ENCODE data around the gene CAMK1G. TPM values are rescaled to one million over a fixed set of nuclear protein-coding genes. Genes with fewer than 3 reads are reported as not detected.

CAMK1G gene
- total RNA-seq, 1 experiment from 2014 or later: not detected

DNA sequence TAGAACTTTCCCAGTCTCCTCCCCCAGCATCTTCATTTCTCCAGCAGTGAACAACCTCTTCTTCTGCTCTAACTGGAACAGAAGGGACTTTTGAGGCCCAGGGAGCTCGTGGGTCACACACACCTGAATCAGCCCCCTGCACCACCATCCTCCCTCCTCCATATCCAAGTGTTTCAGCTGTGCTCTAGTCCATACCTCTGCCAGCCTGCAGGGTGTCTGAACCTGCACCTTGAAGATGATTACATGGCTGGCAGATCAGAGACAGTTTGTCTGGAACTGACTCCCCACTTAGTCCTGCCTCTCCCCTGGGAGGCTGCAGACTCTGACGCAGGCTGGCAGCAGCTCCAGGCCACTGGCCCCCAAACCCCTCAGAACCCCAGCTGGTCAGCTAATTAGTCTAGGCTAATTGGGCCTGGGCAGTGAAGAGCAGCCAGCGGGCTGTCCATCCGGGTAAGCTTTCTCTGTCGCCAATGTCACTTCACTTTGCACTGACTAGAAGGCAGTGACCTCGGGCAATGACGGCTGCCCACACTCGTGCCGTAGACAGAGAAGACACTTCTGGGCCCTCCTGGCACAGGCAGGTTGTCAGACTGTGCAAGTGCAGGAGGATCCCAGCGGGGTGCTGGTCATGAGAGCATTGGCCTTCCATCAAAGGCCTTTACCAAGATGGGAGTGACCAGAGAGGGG, 12.2 kb downstream of the CAMK1G start:
- intact Hi-C loops (cut with micrococcal nuclease): no loop called here
- POLR2A ChIA-PET: no interaction called here
- ATAC-seq: peak; percentile 50; the same call in 1 of the 2 replicates

More for the DNA sequence above, 12.2 kb downstream of the CAMK1G start:
- ChIA-PET RAD21 (ENCODE audit: low non-redundant PET in 1 of 2, low total read pairs in 2 of 2, uncharacterized antibody in 2 of 2, unreplicated experiment in 2 of 2) (no interaction called here), CTCF (no interaction called here)
- TF ChIP-seq POLR2AphosphoS5 (IDR thresholded peaks at IDR 0.05; ENCODE audit: low read depth, low read length) (no peak), RAD21 (IDR thresholded peaks at IDR 0.05; ENCODE audit: low read depth) (no peak), CEBPB (IDR thresholded peaks at IDR 0.05; ENCODE audit: low read depth) (no peak), ZFX (IDR thresholded peaks at IDR 0.05) (no peak), CBX3 (IDR thresholded peaks at IDR 0.05; ENCODE audit: low read depth) (no peak), TCF7L2 (IDR thresholded peaks at IDR 0.05; ENCODE audit: borderline replicate concordance, extremely low read depth, insufficient read depth, insufficient read length) (no peak), YY1 (IDR thresholded peaks at IDR 0.05; ENCODE audit: extremely low read depth, insufficient replicate concordance, low read depth, low read length) (no peak), ELF1 (IDR thresholded peaks at IDR 0.05; ENCODE audit: borderline replicate concordance, low read depth) (no peak), EGR1 (IDR thresholded peaks at IDR 0.05; ENCODE audit: low read depth) (no peak), ZNF274 (IDR thresholded peaks at IDR 0.05; ENCODE audit: low read depth, low read length) (no peak), SP1 (IDR thresholded peaks at IDR 0.05; ENCODE audit: low read depth) (no peak)
- TF ChIP-seq, protein P1, sequence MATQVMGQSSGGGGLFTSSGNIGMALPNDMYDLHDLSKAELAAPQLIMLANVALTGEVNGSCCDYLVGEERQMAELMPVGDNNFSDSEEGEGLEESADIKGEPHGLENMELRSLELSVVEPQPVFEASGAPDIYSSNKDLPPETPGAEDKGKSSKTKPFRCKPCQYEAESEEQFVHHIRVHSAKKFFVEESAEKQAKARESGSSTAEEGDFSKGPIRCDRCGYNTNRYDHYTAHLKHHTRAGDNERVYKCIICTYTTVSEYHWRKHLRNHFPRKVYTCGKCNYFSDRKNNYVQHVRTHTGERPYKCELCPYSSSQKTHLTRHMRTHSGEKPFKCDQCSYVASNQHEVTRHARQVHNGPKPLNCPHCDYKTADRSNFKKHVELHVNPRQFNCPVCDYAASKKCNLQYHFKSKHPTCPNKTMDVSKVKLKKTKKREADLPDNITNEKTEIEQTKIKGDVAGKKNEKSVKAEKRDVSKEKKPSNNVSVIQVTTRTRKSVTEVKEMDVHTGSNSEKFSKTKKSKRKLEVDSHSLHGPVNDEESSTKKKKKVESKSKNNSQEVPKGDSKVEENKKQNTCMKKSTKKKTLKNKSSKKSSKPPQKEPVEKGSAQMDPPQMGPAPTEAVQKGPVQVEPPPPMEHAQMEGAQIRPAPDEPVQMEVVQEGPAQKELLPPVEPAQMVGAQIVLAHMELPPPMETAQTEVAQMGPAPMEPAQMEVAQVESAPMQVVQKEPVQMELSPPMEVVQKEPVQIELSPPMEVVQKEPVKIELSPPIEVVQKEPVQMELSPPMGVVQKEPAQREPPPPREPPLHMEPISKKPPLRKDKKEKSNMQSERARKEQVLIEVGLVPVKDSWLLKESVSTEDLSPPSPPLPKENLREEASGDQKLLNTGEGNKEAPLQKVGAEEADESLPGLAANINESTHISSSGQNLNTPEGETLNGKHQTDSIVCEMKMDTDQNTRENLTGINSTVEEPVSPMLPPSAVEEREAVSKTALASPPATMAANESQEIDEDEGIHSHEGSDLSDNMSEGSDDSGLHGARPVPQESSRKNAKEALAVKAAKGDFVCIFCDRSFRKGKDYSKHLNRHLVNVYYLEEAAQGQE (IDR thresholded peaks at IDR 0.05; ENCODE audit: low read depth): no peak
- TF ChIP-seq, protein P2, sequence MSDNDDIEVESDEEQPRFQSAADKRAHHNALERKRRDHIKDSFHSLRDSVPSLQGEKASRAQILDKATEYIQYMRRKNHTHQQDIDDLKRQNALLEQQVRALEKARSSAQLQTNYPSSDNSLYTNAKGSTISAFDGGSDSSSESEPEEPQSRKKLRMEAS (IDR thresholded peaks at IDR 0.05): no peak
- TF ChIP-seq, protein P3, sequence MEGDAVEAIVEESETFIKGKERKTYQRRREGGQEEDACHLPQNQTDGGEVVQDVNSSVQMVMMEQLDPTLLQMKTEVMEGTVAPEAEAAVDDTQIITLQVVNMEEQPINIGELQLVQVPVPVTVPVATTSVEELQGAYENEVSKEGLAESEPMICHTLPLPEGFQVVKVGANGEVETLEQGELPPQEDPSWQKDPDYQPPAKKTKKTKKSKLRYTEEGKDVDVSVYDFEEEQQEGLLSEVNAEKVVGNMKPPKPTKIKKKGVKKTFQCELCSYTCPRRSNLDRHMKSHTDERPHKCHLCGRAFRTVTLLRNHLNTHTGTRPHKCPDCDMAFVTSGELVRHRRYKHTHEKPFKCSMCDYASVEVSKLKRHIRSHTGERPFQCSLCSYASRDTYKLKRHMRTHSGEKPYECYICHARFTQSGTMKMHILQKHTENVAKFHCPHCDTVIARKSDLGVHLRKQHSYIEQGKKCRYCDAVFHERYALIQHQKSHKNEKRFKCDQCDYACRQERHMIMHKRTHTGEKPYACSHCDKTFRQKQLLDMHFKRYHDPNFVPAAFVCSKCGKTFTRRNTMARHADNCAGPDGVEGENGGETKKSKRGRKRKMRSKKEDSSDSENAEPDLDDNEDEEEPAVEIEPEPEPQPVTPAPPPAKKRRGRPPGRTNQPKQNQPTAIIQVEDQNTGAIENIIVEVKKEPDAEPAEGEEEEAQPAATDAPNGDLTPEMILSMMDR (IDR thresholded peaks at IDR 0.05 in 2 of 3, conservative IDR thresholded peaks at IDR 0.05 in 1 of 3; ENCODE audit: borderline replicate concordance in 1 of 3, insufficient read depth in 1 of 3, low read depth in 2 of 3, low read length in 2 of 3): no peak
- Histone ChIP-seq H3K9me2 (ENCODE audit: insufficient read depth) (no peaks in the 10 kb centered on the region), H3K79me2 (ENCODE audit: insufficient read depth, low read length) (no peaks in the 10 kb centered on the region), H3K4me3 (replicated peaks in 1 of 2; ENCODE audit: low read depth in 1 of 2, low read length in 2 of 2) (no peak overlapping the region), H3K4me1 (ENCODE audit: control insufficient read depth in 1 of 2, insufficient read depth in 2 of 2, low read length in 2 of 2) (no peaks in the 10 kb centered on the region), H3K9ac (ENCODE audit: low read length) (no peak overlapping the region), H3K36me3 (ENCODE audit: control insufficient read depth in 1 of 2, insufficient read depth in 2 of 2, low read length in 2 of 2) (no peaks in the 10 kb centered on the region), H4K20me1 (ENCODE audit: insufficient read depth) (no peaks in the 10 kb centered on the region), H3K4me2 (ENCODE audit: low read length) (no peak overlapping the region), H2AFZ (ENCODE audit: low read depth, low read length, poor library complexity, severe bottlenecking) (no peak overlapping the region), H3K27ac (ENCODE audit: low read depth, low read length) (no peak overlapping the region), H3K9me3 (ENCODE audit: control insufficient read depth in 1 of 2, insufficient read depth in 1 of 2, low read depth in 1 of 2, low read length in 2 of 2) (no peaks in the 10 kb centered on the region), H3K27me3 (ENCODE audit: insufficient read depth, low read length) (no peaks in the 10 kb centered on the region)
- no TSS peak for BruUV-seq (replicated peaks)
- no peak for DNase-seq (ENCODE audit: low read depth, low spot score)
